ENCODE data around the gene SLC6A1. TPM values are rescaled to one million over a fixed set of nuclear protein-coding genes. Genes with fewer than 3 reads are reported as not detected.

Gene SLC6A1
- polyA plus RNA-seq, 1 of the 3 experiments (the other 2 are of a cell fraction): not detected

- ChIA-PET POLR2A (interaction anchor here (1.0 kb wide), 1 partner anchor 9 kb away, joined by 3 read pairs; no protein-coding TSS in a partner anchor), CTCF (interaction anchor here (1.1 to 1.4 kb wide), 4 partner anchors 9 to 230 kb away, joined by 3 to 4 read pairs (median 4); no protein-coding TSS in a partner anchor)
- no peak overlapping the region for H3K4me2 ChIP-seq
- no peaks in the 10 kb centered on the region for H3K4me1 ChIP-seq (ENCODE audit: control insufficient read depth in 1 of 2, insufficient read depth in 2 of 2, low read depth in 1 of 2, low read length in 1 of 2)
- no peaks in the 10 kb centered on the region for H3K9me3 ChIP-seq
- H3K27me3 ChIP-seq (ENCODE audit: insufficient read depth): no peaks in the 10 kb centered on the region
- H3K36me3 ChIP-seq (replicated peaks in 1 of 2; ENCODE audit: control insufficient read depth in 1 of 2, insufficient read depth in 2 of 2, low read length in 1 of 2): no peaks in the 10 kb centered on the region
- no peaks in the 10 kb centered on the region for H3K79me2 ChIP-seq (ENCODE audit: insufficient read depth)
- DNase-seq: no peak
- H2AFZ ChIP-seq (ENCODE audit: low read depth): no peak overlapping the region
- H3K27ac ChIP-seq (ENCODE audit: low read depth in 2 of 2, low read length in 1 of 2): no peak overlapping the region
- TF ChIP-seq REST (IDR thresholded peaks at IDR 0.05; ENCODE audit: low read depth, low read length): no peak
- no peak for TF ChIP-seq IRF3 (IDR thresholded peaks at IDR 0.05; ENCODE audit: low read depth, low read length)
- H3K4me3 ChIP-seq (ENCODE audit: low read depth in 2 of 2, low read length in 1 of 2): no peak overlapping the region
- WGBS (ENCODE audit: low lambda C conversion rate): 76% methylated on average over 10 of the region's 10 CpGs
- H3K9me2 ChIP-seq: no peaks in the 10 kb centered on the region
- H3K9ac ChIP-seq: no peak overlapping the region
- H3F3A ChIP-seq (replicated peaks; ENCODE audit: insufficient read depth): no peaks in the 10 kb centered on the region
- no peaks in the 10 kb centered on the region for H4K20me1 ChIP-seq (ENCODE audit: insufficient read depth)
These were observed 14.5 kb upstream of the SLC6A1 start for GRCh38 chr3:10977892-10978510.

GRCh38 chr3:10978956-10979355 is 13.6 kb upstream of the SLC6A1 start:
- Histone ChIP-seq H3K27me3 (ENCODE audit: insufficient read depth) (no peaks in the 10 kb centered on the region), H3K9ac (no peak overlapping the region), H4K20me1 (ENCODE audit: insufficient read depth) (no peaks in the 10 kb centered on the region), H3K4me3 (ENCODE audit: low read depth in 2 of 2, low read length in 1 of 2) (no peak overlapping the region), H3K27ac (ENCODE audit: low read depth in 2 of 2, low read length in 1 of 2) (no peak overlapping the region), H3F3A (replicated peaks; ENCODE audit: insufficient read depth) (no peaks in the 10 kb centered on the region), H3K4me1 (ENCODE audit: control insufficient read depth in 1 of 2, insufficient read depth in 2 of 2, low read depth in 1 of 2, low read length in 1 of 2) (no peaks in the 10 kb centered on the region), H3K36me3 (replicated peaks in 1 of 2; ENCODE audit: control insufficient read depth in 1 of 2, insufficient read depth in 2 of 2, low read length in 1 of 2) (no peaks in the 10 kb centered on the region), H3K79me2 (ENCODE audit: insufficient read depth) (no peaks in the 10 kb centered on the region), H3K9me3 (no peaks in the 10 kb centered on the region), H2AFZ (ENCODE audit: low read depth) (no peak overlapping the region), H3K9me2 (no peaks in the 10 kb centered on the region), H3K4me2 (no peak overlapping the region)
- POLR2A ChIA-PET: interaction anchor here (1.0 kb wide), 1 partner anchor 8 kb away, joined by 3 read pairs; no protein-coding TSS in a partner anchor
- DNase-seq: no peak
- 76% methylated on average over 7 of the region's 7 CpGs for WGBS (ENCODE audit: low lambda C conversion rate)
- CTCF ChIA-PET: interaction anchor here (1.2 kb wide), 1 partner anchor 220 kb away, joined by 4 read pairs; no protein-coding TSS in a partner anchor
- TF ChIP-seq RFX5 (IDR thresholded peaks at IDR 0.05; ENCODE audit: low read length) (no peak), IRF3 (IDR thresholded peaks at IDR 0.05; ENCODE audit: low read depth, low read length) (no peak), PBX3 (IDR thresholded peaks at IDR 0.05) (no peak)
